ENCODE measurements around the gene AP4E1.
"Not testable (repeated sequence)": the region's sequence is repeated elsewhere in the genome, so short reads cannot be mapped to it uniquely, and the experiment has no call there.

The AP4E1 gene

DNA sequence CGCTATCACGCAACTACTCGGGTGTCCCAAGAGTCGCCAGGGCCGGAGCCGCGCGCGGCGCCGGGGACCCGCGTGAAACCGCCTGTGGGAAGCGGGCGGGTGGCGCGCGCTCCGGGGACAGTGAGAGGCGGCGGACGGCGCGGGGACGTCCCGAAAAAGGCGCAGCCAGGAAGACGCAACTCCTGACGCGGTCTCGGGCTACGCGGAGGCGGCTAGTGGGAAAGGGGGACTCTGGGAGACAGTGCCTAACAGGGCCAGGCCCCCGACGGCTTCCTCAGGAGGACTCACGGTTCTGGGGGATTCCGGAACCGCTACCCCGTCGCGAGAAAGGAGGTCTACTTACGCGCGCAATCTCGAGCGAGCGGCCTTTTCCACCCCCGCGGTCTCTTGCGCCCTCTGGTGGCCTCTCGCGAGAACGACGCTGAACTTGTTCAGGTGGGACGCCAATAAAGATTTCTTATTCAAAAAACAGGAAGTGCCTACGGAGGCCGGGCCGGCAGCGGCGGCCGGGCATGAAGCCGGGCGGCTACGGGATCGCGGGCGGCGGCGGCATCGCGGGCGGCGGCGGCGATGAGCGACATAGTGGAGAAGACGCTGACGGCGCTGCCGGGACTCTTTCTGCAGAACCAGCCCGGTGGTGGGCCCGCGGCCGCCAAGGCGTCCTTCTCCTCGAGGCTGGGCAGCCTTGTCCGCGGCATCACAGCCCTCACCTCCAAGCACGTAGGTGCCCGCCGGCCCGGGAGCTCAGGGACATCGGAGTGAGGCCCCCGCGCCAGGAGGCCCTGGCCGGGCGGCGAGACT lies at the start of gene AP4E1:
TSS of gene AP4E1 (plus strand) at position 475 of the 801 bp plus-strand sequence. CDS start at position 571, 96 bp downstream.
- DNase-seq: peak; percentile 70

DNA sequence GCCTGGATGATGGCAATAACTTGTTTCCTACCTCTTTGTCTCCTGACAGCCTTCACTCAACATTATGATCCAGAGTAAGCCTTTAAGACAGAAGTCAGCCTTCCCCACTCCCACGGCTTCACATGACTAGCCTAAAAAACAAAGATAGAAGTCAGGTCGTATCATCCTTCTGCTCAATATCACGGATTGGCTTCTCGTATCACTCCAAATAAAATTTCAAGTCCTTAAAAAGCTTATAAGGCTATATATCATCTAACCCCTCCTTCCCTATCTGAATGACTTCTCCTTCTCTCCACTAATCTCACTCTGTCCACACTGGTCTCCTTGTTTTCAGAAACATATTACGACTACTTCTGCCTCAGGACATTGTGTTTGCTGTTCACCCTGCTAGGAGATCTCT lies 47.7 kb upstream of the AP4E1 start:
- no peak for DNase-seq

DNA sequence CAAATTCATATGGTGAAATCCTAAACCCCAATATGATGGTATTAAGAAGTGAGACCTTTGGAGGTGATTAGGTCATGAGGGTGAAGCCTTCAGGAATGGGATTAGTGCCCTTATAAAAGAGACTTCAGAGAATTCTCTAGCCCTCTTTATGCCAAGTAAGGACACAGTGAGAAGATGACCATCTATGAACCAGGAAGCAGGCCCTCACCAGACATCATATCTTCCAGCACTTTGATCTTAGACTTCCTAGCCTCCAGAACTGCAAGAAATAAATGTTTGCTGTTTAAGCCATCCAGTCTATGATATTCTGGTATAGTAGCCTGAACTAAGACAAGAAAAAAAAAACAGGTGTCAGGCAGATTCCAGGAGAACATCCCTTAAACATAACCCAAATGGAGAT lies 45.9 kb upstream of the AP4E1 start:
- DNase-seq: no peak

DNA sequence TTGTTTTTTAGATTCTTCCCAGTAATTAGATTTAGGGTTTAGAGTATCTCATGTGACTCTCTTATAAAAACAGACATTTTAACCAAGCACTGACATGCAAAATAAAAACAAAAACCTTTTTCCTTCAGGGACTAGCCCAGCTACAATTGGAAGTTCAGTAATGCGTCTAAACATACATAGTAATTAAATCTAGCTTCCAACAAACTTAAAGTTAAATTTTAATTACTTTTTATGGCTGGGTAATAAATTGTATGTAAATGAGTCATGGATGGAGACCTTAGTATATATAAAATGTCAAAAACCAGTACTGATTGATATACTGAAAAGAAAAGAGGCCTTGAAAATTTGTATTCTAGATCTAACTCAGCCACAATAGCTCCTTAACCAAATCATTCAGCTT lies 43.6 kb upstream of the AP4E1 start:
- DNase-seq: no peak

DNA sequence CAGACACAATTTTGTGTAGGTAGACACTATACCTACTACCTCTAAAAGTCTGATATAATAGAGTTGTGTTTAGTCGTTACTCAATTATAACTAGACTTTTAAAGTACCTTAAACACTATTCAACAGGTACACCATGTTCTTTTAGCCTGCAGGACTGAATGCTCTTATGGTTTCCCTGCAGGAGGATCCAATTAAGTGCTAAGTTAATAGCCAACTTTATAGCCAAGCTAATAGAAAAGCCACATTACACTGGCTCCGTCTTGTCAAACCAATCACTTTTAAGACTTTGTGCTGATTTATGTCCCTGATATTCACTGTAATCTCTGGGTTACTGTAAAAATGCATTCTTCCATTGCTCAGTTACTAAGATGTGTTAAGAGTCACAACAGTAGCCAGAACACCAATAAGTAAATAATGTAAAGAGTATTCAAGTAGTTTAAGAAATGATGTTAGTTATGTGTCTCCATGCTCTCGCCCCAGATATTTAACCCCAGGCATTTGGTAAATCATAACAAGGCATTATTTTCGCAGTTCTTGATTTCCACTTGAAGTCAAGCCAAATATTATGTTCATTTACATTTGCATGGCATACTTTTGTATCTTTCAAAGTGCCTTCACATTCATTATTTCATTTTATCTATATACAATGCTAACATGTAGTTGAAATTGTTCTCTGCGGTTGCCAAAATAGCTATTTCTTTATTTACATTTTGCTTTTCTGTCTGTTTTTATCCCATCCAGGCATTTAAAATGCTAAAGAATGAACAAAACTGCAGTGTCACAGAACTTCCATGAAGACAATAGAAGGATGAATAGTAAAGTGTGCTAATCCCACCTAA lies 42.7 kb upstream of the AP4E1 start:
- DNase-seq: no peak

DNA sequence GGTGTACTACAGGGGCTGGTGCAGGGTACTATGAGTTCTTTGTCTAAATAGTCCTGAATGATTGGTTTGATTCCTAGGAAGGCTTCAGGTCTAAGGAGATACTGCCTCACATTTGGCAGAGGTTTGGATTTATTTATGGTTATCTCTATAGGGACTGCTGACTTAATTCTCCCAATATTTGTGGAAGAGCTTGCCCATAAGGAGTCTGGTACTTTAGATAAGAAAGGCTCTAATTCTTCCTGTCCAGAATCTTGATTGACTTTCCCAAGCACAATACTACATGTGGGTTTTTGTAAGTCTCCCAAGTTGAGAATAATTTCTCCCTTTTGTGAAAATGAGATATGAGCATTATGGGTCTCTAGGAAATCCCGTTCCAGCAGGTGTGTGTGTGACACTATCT lies 36.7 kb upstream of the AP4E1 start:
- no peak for DNase-seq

DNA sequence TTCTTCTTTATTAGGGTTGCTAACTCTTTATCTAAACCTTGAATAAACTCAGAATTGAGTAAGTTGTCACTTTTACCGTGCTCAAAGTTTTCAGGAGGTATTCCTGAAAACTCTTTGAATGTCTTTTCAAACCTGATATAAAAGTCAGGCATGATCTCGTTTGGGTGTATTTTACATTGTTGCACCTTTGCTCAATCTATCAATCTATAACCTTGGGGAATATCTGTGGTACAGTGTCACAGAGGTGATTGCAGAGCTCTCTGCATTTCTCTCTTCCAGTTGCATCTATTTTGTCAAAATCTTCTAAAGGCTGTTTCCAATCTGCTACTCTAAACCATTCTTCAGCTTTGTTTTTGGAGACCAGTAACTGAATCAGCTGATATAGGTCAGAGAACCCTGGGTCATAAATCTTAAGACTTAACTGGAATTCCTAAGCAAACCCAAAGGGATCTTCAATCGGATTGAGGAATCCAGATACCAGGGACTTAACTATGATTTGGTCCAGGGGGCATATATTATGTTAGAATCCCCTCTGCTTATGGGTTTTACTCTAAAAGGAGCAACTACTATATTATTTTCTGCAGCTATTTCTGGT lies 35.6 kb upstream of the AP4E1 start:
- no peak for DNase-seq

DNA sequence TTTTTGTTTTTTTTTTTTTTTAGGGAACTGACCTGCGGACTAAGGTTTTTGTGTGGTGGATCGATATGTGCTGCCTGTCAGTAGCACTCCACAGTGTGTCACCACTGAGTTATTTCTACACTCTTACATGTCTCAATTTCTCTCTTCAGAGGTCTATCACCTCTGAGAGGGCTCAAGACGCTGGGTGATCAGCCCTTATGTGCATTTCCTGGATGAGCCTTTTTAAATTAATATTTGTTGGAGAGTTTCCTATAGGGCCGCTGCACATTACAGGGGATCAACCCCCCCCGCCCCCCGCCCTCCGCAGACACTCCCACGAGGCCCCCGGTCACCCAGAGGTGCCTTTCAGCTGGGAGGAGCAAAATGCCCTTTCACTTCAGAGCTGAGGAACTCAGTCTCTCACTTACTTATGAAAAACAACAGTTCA lies 34.5 kb upstream of the AP4E1 start:
- no peak for DNase-seq

DNA sequence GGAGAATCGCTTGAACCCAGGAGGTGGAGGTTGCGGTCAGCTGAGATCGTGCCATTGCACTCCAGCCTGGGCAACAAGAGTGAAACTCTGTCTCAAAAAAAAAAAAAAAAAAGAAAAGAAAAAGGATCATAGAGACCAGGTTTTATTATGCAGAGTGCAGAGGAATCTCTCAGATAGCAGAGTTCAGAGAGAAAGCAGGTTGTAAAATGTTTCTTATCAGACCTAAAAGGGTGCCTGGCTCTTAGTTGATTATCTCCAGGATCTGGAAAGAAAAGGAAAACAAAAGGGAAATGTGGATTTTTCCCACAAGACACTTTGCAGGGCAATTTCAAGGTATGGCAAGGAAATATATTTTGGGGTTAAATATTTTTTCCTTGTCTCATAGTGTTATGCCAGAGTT lies 33.2 kb upstream of the AP4E1 start:
- not testable (repeated sequence) for DNase-seq

DNA sequence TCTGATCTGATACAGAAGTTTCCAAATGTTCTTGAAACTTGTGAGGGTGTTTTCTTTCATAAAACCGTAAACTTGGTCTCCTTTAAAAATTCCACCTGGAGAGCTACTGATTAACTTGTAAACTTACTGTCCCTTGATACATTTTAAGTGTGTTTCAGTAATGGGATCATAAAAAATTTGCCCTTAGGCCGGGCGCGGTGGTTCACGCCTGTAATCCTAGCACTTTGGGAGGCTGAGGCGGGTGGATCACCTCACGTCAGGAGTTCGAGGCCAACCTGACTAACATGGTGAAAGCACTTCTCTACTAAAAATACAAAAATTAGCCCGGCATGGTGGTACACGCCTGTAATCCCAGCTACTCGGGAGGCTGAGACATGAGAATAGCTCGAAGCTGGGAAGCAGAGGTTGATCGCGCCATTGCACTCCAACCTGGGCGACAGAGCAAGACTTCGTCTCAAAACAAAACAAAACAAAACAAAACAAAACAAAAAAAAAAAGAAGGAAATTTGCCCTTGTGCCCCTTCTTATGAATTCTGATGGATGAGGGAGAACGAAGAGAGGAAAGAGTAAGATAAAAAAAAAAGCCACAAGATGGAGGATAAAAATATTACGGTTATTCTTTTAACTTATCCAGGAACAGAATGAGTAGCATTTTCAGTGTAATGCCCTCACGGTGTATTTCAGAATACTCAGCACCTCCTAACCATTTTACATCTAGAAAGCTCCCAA lies 32.1 kb upstream of the AP4E1 start:
- DNase-seq: no peak

DNA sequence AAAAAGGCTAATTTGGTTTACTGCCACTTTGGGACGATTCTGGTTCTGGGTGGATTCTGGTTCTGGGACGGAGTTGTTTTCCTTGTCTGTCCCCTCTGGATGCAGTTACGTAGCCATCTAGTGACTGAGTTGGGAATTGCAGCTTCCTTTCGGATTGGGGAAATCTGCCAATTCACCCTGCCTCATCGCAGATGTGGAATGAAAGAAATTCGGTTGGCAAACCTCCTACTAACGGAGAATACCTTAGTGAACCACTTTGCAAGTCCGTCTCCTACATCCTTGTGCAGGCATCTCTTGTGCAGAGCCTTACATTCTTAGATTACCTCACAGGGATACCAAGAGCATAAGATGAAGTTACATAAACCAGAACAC lies 31.5 kb upstream of the AP4E1 start:
- peak; percentile 20 for DNase-seq

DNA sequence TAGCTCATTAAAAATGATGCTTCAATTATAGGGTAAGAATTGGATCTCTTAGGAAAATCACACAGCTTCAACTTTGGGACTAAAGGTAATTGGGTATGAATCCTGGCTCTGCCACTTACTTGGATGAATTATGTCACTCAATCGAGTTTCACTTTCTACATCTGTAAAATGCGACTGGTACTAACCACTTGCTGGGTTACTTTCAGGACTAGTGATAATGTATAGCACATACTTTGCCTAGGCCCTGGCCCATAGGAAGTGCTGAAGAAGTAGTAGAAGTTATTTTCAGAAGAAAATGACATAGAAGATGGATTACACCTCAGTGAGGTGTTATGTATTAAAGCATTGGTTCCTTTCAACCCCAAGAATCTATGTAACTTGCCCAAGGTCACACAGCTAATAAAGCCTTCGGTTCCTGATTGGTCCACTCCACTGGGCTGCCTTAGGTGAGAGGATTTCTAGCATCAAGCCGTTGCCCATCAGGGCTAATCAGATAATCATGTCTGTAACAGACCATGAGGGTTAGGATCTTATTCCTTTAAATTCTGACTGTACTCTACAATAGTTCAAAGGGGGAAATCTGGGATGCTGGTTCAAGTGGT lies 29.4 kb upstream of the AP4E1 start:
- DNase-seq: no peak

DNA sequence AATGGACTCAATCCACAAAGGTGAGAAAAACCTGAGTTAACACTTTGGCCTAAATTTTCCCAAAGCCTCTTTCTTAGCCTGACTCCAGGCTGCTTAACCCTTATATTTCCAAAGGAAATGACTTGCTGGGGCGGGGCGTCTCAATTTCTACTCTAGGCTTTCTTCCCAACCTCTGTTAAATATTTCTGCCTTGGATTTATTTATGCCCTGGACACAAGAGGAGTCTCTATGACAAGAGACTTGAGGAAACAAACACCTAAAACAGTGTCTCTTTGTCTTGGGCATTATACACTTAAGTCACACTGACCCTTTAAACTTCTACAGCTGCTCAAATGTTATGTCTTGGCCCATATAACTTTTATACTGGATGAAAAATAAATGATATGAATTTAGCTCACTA lies 28.3 kb upstream of the AP4E1 start:
- no peak for DNase-seq

DNA sequence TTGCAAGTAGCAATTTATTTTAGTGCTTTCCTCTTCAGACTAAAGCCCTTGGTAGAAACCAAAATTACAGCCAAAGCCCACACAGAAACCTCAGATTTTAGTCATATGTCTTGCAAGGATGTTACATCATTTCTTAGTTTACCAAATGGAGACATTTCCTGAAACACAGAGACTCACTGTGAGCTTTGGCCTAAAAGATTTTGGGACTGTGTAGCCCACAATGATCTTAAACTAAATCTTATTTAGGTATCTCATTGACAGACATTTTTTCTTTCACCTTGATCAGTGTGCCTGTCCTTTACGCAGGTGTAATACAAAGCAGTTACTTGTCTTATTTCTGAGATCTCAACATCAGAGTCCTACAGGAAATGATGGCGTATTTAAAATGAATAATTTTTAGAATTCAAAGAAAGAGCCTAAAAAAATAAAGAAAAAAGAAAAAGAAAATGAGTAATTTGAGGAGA lies 27.8 kb upstream of the AP4E1 start:
- DNase-seq: no peak

DNA sequence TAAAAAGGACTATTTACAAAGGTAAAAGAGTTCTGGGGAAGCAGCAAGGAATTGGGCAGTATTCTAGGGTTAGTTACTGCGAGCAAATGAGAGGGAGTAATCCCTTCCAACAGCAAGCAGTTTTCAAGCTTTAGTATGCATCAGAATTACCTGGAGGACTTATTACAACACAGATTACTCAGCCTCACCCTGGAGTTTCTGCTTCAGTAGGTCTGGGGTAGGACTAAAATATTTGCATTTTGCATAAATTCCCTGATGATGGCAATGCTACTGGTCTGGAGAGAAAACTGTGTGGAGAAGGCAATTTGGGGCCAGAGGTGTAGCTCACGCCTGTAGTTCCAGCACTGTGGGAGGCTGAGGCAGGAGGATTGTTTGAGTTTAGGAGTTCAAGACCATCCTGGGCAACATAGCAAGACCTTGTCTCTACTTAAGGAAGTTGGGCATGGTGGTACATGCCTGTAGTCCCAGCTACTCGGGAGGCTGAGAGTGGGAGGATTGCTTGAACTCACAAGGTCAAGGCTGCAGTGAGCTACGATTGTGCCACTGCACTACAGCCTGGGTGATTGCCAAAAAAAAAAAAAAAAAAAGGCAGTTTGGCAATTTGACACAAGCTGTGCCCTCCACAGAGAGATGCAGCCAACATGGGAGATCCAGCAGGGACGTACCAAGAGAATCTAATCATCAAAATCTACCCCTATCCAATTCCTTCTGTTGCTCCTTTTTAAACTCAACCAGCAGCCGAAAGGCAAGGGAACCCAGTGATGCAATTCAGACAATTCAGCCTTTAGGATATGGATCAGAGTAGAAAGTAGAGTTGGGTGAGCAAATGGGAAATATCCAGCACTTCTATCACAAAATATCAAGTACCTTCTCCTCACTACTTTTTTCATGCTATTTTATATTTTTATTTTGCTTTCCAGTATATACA lies 27.1 kb upstream of the AP4E1 start:
- DNase-seq: no peak

DNA sequence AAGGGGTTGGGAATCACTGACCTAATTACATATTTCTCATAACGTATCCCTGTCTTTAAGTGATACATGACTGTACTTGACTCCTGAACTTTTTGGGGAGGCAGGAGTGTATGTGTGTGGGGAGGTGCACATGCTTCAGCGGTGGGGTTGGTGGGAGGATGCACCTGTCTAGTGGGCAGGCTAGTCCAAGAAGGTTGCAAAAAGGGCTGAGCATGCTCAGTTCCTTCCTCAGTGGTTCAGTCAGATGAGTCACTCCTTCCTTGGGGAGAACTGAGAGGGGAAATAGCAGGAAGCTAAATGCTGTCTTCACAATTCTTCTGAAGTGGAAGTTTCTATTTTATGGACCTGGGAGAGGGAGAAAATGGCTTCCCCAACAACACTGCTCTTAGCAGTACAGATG lies 24.6 kb upstream of the AP4E1 start:
- no peak for DNase-seq

DNA sequence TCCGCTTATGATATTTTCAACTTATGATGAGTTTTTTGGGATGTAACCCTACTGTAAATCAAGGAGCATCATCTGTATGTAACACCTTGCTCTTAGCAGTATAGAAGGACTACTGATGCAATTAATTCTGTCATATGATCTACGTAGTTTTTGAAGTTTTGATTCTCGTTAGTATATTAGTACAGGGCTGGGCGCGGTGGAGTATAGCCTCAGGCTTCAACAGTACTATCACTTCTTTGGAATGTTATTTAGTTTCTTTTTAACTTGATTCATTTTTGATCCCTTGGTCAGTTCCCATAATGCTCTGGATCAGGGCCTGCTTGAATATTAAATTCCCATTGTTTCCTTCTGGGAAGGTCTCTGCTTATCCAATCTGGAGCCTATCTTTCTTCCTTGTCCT lies 23.9 kb upstream of the AP4E1 start:
- DNase-seq: no peak

DNA sequence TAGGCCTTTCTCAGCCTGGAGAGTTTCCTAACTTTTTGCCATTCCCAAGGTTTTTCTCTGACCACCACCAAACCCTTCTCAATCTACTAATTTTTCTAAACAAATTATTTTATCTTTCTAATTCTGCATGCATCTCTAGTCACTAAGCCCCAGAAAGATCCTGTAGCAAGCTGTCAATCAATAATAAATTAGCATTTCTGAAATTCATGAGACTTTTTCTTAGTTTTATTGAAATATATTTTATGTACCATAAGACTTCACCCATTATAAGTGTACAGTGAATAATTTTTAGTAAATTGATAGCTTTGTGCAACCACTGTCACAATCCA lies 22.4 kb upstream of the AP4E1 start:
- no peak for DNase-seq

DNA sequence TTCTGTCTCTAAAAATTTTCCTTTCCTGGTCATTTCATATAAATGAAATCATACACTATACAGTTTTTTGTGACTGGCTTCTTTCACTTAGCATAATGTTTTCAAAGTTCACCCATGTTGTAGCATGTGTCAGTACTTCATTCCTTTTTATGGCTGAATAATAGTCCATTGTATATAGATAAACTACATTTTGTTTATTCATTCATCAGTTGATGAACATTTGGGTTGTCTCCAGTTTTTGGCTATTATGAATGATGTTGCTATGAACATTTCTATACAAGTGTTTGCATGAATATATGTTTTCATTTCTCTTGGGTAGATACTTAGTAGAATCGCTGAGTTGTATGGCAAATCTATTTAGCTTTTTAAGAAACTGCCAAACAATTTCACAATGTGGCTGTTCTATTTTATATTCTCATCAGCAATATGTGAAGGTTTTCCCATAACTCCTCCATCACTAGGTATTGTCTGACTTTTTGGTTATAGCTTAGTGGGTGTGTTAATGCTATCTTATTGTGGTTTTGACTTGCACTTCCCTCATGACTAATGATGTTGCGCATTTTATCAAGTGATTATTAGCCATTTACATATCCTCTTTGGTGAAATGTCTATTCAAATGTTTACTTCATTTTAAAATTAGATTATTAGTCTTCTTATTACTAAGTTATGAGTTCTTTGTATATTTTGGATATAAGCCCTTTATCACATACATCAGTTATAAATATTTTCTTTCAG lies 21.7 kb upstream of the AP4E1 start:
- DNase-seq: no peak

DNA sequence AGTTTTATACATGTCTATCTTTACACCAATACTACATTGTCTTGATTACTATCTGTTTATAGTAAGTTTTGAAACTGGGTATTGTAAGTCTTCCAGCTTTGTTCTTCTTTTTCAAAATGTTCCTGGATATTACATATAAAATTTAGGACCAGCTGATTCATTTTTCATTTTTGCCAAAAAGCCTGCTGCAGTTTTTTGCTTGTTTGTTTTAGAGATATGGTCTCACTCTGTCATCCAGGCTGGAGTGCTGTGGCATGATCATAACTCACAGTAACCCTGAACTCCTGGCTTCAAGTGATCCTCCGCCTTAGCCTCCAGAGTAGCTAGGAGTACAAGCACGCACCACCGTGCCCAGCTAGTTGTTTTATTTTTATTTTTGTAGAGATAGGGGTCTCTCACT lies 20.4 kb upstream of the AP4E1 start:
- DNase-seq: no peak

DNA sequence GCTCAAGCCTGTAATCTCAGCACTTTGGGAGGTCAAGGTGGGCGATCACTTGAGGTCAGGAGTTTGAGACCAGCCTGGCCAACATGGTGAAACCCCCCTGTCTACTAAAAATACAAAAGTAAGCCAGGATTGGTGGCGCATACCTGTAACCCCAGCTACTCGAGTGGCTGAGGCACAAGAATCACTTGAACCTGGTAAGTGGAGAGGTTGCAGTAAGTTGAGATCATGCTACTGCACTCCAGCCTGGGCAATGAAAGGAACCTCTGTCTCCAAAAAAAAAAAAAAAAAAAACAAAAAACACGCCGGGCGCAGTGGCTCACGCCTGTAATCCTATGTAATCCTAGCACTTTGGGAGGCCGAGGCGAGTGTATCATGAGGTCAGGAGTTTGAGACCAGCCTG lies 18.9 kb upstream of the AP4E1 start:
- DNase-seq: no peak

Data from NCI-H2081 treated with DMSO at 0.1 percent for 48 hours (cell line).